GM20431 (cell line): ENCODE data around the gene BMP6.

Experiments used
- in situ Hi-C: fragments of 300-500 bp; cut with MseI, MboI; formaldehyde crosslinking; loops from one replicate; pipeline ENCODE4 v1.15.0; 2020; ENCODE audit warnings: low sequenced_read_pairs; ENCODE audit not compliant: unreplicated experiment

The BMP6 gene

GRCh38 chr6:7818257-7819214 is 92.6 kb downstream of the BMP6 start:
- in situ Hi-C loops: no loop called here

- in situ Hi-C loops: no loop called here
Measured at GRCh38 chr6:7819431-7820015, 93.6 kb downstream of the BMP6 start.

GRCh38 chr6:7820288-7820835 is 94.5 kb downstream of the BMP6 start:
- in situ Hi-C loops: no loop called here

GRCh38 chr6:7821426-7821825 is 95.5 kb downstream of the BMP6 start:
- in situ Hi-C loops: no loop called here

GRCh38 chr6:7823552-7823951 is 97.7 kb downstream of the BMP6 start:
- in situ Hi-C loops: no loop called here

- in situ Hi-C loops: no loop called here
Measured at GRCh38 chr6:7825986-7826385, 100.1 kb downstream of the BMP6 start.

GRCh38 chr6:7827142-7827541 is 101.2 kb downstream of the BMP6 start:
- in situ Hi-C loops: no loop called here

- in situ Hi-C loops: no loop called here
Measured at GRCh38 chr6:7828124-7828523, 102.2 kb downstream of the BMP6 start.

- in situ Hi-C loops: no loop called here
Measured at GRCh38 chr6:7832904-7833750, 107.2 kb downstream of the BMP6 start.

- in situ Hi-C loops: no loop called here
Measured at GRCh38 chr6:7833751-7834070, 107.8 kb downstream of the BMP6 start.

- in situ Hi-C loops: no loop called here
Measured at GRCh38 chr6:7836371-7837026, 110.6 kb downstream of the BMP6 start.

- in situ Hi-C loops: no loop called here
Measured at GRCh38 chr6:7841781-7842468, 116.0 kb downstream of the BMP6 start.

- in situ Hi-C loops: no loop called here
Measured at GRCh38 chr6:7846966-7847818, 121.3 kb downstream of the BMP6 start.

- in situ Hi-C loops: no loop called here
Measured at GRCh38 chr6:7848229-7848628, 122.3 kb downstream of the BMP6 start.

- in situ Hi-C loops: no loop called here
Measured at GRCh38 chr6:7851780-7852179, 125.9 kb downstream of the BMP6 start.

- in situ Hi-C loops: no loop called here
Measured at GRCh38 chr6:7859591-7859990, 133.7 kb downstream of the BMP6 start.

GRCh38 chr6:7865781-7866180 is 139.9 kb downstream of the BMP6 start:
- in situ Hi-C loops: no loop called here

- in situ Hi-C loops: no loop called here
Measured at GRCh38 chr6:7866526-7866925, 140.6 kb downstream of the BMP6 start.

GRCh38 chr6:7868926-7869325 is 143.0 kb downstream of the BMP6 start:
- in situ Hi-C loops: no loop called here
